Measurements from ENCODE around the gene SLC39A7.
"Not testable (repeated sequence)": the region's sequence is repeated elsewhere in the genome, so short reads cannot be mapped to it uniquely, and the experiment has no call there.

The SLC39A7 gene

DNA sequence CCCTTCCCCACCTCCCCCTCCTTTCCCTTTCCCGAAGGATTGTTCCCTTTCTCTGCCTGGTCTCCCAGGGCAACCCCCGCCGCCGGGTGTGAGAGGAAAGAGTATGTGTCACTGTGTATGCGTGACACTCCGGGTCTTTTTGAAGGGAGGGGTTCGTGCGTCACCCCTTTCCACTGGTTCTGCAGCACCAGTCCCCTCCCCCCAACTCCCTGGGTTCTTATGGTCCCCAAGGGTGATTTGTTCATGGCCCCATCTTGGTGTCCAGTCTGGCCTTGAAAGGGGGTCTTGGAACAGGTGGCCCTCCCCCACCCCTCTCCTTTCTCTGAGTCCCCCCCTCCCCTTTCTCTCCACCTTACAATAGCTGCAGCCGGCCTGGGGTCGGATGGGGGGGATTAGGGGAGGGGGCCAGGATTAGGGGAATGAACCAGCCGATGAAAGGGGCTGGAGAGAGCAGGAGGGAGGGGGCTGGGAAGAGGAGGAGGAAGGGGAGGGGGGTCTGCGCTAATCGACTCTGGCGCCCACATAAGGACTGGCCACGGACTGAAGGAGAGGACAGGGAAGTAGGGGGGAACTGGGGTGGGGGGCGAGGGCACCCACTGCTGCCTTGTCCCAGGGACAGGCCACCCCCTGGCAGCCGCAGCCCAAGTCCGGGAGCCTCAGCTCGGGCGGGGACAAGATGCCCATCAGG is 6.3 kb downstream of the SLC39A7 start:
- no peak for DNase-seq

- DNase-seq: no peak
Measured at GRCh38 chr6:33207552-33208090, 7.0 kb downstream of the SLC39A7 start.

DNA sequence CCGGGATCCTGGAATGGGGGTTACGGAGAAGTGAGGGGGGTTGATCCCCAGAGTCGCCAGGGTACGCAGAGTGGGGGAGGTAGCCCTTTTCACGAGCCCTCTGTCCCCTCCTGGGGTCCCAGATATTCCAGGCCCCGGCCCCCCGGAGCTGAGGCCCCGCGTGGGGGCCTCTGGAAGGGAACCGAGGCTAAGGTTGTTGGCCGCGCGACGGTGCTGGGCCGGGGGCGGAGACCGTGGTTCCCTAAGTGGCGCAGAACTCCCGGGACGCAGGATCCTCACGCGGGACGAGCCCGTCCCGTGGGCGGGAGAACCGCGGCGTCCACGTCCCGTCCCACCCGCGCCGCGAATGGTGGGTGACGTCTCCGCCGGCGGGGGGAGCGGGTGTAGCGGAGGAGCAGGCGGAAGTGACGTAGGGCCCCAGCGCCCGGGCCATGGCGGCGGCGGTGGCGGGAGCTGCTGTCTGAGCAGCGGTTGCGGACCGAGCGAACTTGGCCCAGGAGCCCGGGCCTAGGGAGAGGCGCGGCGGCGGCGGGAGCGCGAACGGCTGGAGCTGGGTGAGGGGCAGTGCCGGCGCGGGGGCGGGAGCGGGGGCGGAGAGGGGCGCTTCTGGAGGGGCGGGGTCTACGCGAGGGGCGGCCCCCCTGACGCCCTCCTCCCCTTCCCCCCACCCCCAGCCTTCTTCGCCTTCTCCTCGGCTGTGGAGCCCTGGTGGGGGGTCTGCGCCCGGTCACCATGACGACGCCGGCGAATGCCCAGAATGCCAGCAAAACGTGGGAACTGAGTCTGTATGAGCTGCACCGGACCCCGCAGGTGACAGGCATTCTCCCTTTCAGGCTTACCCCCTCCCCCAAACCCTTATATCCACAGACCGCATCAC is 7.7 kb downstream of the SLC39A7 start, which contains the start of gene RING1:
Gene RING1 (plus strand): TSS at position 410 of the 877 bp plus-strand sequence. CDS start 323 bp downstream, at position 733.
- DNase-seq: peak; percentile 17

DNA sequence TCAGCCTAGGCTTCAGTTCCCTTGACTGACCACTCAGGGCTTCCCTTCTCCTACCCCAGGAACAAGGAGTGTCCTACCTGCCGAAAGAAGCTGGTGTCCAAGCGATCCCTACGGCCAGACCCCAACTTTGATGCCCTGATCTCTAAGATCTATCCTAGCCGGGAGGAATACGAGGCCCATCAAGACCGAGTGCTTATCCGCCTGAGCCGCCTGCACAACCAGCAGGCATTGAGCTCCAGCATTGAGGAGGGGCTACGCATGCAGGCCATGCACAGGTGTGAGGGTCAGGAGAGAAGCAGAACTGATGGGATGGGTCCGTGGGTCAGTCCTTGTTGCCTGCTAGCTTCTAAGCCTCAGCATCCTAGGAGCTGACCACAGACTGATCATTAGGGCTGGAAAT is 9.2 kb downstream of the SLC39A7 start:
- no peak for DNase-seq

- no peak for DNase-seq
Measured at GRCh38 chr6:33211136-33211535, 10.5 kb downstream of the SLC39A7 start.

GRCh38 chr6:33211666-33212422 is 11.2 kb downstream of the SLC39A7 start:
- no peak for DNase-seq

DNA sequence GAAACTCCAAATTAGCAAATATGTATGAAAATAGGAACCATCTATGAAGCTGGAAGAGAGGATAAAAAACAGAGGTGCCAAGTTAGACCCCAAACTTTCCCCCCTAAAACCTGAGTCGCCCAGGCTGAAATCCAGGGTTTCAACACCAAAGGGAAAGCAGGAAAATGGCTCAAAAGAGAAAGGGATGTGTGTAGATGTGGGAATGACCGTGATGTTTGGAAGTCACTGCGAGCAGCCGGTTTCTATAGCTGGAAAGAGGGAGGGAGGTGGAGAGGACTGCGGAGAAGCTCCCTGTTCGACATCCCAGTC is 12.1 kb downstream of the SLC39A7 start:
- no peak for DNase-seq

- no peak for DNase-seq
Measured at GRCh38 chr6:33213166-33213988, 12.7 kb downstream of the SLC39A7 start.

- no peak for DNase-seq
Measured at GRCh38 chr6:33213989-33214335, 13.3 kb downstream of the SLC39A7 start.

GRCh38 chr6:33215271-33216116 is 14.8 kb downstream of the SLC39A7 start:
- DNase-seq: no peak

GRCh38 chr6:33216117-33216649 is 15.5 kb downstream of the SLC39A7 start:
- no peak for DNase-seq

DNA sequence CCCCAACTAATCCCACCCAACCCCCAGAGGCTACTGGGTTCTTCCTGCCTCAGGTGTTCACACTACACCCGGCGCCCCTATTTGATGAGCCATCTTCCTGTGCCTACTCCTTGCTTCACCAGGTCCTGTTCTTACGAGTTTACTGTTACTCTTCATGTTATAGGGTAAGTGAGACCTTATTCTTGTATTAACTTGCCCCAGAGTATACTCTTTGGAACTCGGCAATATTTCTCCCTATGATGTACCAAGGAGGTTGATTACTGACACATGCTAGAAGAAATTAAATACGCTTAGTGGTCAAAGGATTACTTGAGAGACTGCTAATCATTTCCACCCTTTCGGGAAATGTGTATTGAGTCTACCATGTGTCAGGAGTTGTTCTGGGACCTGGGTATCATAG is 16.6 kb downstream of the SLC39A7 start:
- DNase-seq: no peak

- no peak for DNase-seq
Measured at GRCh38 chr6:33217681-33218080, 17.0 kb downstream of the SLC39A7 start.

- DNase-seq: not testable (repeated sequence)
Measured at GRCh38 chr6:33226503-33227120, 25.9 kb downstream of the SLC39A7 start.

DNA sequence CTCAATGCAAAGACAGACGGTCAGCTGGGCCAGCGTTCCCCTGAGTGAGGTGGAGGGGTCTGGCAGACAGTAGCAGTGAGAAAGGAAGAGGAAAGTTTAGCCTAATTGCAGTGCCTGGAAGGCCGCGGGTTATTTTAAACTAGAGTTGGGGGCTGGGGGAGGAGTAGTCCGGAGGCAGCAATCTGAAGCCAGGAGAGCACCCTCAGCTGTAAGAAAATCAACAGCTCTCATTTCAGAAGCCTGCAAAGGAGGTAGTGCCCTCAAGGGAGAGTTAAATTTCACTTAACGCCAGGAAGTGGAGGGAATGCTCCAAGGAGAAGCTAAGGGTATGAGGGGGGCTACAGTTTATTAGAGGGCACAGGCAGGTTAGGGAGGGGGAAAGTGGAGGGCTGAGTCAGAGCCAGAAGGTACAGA is 34.6 kb downstream of the SLC39A7 start:
- no peak for DNase-seq

DNA sequence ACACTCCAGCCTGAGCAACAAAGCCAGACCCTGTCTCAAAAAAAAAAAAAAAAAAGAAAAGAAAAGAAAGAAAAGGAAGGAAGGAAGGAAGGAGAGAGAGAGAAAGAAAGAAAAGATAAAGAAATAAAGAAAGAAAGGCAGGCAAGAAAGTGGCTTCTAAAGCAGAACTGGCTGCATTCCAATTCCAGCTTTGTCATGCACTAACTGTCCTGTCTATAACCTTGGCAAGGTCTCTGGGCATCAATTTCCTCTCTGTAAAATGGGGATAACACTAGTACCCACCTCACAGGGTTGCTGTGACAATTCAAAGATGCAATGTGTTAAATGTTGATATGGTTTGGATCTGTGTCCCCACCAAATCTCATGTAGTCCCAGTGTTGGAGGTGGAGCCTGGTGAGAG is 35.7 kb downstream of the SLC39A7 start:
- DNase-seq: no peak

GRCh38 chr6:33236852-33237251 is 36.2 kb downstream of the SLC39A7 start:
- no peak for DNase-seq

DNA sequence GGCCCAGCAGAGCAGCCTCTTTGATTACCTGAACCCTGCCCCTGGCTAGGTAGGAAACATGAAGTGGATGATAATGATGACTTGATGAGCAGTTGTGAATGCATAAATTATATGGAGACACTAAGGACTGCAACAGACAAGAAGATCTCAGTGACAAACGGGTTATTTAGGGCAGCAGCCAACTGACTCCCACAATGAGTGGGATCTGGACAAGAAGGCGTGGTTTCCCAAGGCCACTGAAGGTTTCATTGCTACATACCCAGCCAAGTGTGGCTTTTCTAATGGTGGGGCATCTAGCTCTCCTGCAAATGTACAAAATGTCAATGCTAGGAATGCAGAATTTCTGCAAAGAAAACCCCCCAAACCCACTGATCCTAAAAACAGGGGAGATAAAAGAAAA is 37.1 kb downstream of the SLC39A7 start:
- DNase-seq: no peak

DNA sequence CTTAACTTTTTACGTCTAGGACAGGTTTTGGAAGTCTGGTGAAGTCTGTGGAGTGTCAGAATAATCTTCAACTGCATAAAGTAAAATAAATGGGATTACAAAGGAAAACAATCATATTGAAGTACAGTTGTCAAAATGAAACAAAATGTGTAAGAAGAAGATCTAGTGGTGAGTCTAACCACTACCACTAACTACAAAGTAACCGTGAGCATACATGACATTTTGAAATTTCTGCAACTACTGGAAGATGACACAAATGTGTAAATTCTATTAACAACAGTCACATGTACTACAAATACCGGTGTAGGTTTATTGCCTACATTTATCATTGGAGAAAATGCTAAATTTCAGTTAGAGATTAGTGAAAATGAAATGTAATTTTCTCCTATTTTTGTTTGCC is 41.3 kb downstream of the SLC39A7 start:
- DNase-seq: no peak

DNA sequence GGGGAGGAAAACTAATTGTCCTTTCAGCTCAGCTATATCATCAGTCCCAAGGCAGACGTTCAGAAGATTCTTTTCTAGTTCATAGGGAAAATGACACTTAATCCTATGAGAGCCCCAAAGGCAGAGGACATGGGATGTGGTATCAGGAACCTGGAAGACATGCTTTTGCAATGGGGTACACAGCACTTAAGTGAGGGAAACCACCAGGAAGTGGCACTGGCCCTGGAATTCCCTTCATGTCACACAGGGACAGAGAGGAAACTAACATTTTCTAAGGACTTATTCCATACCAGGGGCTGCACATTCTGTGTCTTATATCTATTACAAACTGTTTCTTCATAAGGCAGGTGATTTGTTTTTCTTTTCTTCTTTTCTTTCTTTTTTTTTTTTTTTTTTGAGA is 42.8 kb downstream of the SLC39A7 start:
- DNase-seq: no peak
